HG03575 (cell line): Measurements from ENCODE around the gene DNAJC19.
A peak's percentile ranks its signal among the peaks of the same experiment; 100 is the strongest.
"Not testable (repeated sequence)": the region's sequence is repeated elsewhere in the genome, so short reads cannot be mapped to it uniquely, and the experiment has no call there.

ENCODE experiments used
- ATAC-seq: cut with Tn5 transposase; IDR thresholded peaks from one replicate; pipeline ENCODE4 v1.9.1; 2021; ENCODE audit not compliant: unreplicated experiment, insufficient number of reproducible peaks, low FRiP score; ENCODE audit errors: extremely low read depth

Gene DNAJC19

DNA sequence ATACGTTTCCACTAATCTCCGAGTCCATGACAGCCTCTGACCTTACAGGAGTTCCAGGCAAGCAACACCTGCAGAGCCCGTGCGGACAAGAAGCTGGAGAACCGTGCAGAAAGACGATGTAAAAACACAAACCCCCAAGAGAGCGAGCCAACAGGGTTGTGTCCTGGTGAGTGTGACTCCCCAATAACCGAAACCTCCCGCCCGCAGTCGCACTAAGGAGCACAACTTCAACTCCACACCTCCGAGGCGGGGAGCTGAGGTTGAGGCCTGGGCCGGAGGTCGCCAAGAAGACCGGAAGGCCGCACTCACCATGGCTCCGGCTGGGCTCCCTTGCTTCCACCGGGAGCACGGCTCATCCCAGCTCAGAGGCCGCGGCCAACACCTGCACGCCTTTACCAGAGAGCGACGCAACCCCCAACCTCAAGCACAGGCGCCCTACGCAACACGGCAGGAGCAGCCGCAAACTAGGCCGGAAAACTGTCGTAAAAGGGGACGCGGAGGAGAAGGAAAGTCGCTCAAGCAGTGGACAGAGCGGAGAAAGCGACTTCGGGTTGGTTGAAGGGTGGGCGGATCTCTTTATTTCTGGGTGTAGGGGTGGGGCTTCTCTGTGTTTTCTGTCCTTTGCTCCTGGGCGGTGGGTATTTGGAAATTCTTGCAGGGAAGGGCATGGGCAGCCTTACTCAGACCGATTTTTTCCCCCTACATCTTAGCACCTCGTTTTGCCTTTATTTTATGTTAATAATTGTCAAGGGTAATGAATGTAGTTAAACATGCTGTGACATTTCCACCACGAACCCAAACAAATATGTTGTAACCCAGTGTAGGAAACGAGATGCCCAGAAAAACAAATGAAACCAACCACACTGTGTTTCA is at the start of gene DNAJC19:
TSS of gene DNAJC19 (minus strand) at position 446 of the 873 bp plus-strand sequence. CDS start at position 312, 134 bp downstream.
- ATAC-seq = peak; percentile 87

DNA sequence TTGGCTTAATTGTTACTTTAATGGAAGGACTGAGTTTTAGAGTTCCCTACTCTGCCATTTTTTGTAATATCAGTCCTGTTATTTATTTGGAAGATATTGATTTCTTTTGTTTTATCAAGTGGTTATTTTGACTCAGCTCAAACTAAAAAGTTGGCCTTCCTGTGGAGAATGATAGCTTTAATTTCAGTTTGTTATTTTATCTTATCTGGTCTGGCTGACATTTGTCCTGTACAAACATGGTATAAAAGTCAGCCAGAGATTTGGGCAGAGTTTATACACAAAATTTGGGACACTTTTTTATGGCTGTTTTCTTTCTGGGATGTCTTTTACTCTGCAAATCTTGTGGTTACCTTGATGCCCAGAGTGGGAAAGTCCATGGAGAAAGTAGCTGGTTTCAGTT is 41.4 kb upstream of the DNAJC19 start:
- ATAC-seq = no peak

DNA sequence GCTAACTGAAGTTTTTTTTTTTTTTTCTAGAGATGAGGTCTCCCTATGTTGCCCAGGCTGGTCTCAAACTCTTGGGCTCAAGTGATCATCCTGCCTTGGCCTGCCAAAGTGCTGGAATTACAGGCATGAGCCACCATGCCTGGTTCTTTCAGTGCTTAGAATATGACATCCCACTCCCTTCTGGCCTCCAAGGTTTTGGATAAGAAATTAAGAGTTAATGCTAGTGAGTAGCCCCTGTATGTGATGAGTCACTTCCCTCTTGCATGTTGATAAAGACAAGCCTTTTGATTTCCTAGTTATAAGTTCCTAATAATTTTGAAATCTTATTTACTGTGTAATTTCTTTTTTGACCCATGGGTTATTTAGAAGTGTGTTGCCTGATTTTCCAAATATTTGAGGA is 35.7 kb upstream of the DNAJC19 start:
- no peak for ATAC-seq

DNA sequence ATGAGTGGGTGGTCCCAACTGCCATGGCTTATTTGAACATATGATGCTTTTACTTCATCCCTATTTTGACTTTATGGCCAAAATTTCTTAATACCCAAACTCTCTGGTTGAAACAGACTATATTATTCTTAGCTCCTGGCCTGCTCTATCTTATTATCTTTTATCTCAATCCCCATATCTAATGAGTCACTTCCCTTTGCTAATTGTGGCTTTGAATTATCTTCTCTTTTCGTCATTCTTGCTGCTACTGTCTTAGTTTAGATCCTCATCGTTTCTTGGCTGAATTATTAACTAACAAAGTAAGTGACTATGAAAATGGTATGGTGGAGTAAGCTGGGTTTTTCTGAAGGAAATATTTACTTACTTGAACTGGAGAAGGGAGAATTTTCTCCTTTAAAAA is 28.2 kb upstream of the DNAJC19 start:
- no peak for ATAC-seq

DNA sequence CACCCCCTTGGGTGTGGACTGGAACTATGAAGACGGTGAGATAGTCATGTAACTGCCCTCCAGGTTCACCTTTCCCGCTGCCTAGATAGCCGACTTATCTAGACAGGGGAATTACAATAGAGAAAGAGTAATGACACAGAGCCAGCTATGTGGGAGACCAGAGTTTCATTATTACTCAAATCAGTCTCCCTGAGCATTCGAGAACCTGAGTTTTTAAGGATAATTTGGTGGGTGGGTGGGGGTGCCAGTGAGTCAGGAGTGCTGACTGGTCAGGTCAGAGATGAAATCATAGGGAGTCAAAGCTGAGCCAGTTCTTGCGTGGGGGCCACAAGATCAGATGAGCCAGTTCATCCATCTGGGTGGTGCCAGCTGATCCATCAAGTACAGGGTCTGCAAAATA is 19.7 kb upstream of the DNAJC19 start:
- no peak for ATAC-seq

DNA sequence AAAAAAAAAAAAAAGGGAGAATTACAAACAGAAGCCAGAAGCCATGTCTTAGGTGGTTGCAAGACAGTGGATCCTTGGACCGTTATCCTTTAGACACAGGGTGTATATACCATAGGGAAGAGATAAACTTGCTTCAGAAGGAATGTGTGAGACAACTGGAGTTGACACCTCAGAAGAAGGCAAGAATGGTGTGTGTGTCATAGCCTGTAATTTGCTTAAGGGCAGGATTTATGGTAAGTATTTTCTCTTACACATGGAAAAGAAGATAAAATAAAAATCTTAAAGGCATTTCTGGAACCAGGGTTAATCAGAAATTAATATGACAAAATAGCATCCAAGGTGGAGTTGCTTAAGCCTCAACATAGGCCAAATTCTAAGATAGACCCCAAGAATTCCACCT is 19.3 kb upstream of the DNAJC19 start:
- ATAC-seq = no peak

DNA sequence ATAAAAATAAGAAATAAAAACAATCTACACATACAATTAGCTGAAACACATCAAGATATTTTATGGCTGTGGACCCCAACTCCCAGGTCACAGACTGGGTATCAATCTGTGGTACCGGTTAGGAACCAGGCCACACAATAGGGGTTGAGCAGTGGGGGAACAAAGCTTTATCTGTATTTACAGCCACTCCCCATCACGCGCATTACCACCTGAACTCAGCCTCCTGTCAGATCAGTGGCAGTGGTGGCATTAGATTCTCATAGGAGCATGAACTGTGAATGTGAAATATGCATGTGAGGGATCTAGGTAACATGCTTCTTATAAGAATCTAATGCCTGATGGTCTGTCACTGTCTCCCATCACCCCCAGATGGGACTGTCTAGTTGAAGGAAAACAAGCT is 17.7 kb upstream of the DNAJC19 start:
- ATAC-seq = no peak

DNA sequence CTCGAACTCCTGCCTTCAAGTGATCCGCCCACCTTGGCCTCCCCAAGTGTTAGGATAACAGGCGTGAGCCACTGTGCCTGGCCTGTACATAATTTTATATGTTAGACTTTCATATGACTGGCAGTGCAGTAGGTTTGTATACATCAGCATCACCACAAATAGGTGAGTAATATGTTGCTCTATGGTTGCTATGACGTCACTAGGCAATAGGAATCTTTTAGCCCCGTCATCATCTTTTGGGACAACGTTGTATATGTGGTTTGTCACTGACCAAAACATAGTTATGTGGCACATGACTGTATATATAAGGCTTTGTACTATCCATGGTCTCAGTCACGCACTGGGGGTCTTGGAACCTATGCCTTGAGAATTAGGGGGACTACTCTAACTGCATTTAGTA is 17.0 kb upstream of the DNAJC19 start:
- no peak for ATAC-seq

DNA sequence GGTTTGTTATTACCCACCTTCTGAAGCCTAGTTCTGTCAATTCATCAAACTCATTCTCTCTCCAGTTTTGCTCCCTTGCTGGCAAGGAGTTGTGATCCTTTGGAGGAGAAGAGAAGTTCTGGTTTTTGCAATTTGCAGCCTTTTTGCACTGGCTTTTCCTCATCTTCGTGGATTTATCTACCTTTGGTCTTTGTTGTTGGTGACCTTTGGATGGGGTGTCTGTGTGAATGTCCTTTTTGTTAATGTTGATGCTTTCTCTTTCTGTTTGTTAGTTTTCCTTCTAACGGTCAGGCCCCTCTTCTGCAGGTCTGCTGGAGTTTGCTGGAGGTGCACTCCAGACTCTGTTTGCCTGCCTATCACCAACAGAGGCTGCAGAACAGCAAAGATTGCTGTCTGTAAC is 13.9 kb upstream of the DNAJC19 start:
- not testable (repeated sequence) for ATAC-seq

DNA sequence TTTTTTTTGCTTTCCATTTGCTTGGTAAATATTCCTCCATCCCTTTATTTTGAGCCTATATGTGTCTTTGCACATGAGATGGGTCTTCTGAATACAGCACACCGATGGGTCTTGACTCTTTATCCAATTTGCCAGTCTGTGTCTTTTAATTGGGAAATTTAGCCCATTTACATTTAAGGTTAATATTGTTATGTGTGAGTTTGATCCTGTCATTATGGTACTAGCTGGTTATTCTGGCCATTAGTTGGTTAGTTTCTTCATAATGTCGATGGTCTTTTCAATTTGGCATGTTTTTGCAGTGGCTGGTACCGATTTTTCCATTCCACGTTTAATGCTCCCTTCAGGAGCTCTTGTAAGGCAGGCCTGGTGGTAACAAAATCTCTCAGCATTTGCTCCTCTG is 12.8 kb upstream of the DNAJC19 start:
- not testable (repeated sequence) for ATAC-seq

DNA sequence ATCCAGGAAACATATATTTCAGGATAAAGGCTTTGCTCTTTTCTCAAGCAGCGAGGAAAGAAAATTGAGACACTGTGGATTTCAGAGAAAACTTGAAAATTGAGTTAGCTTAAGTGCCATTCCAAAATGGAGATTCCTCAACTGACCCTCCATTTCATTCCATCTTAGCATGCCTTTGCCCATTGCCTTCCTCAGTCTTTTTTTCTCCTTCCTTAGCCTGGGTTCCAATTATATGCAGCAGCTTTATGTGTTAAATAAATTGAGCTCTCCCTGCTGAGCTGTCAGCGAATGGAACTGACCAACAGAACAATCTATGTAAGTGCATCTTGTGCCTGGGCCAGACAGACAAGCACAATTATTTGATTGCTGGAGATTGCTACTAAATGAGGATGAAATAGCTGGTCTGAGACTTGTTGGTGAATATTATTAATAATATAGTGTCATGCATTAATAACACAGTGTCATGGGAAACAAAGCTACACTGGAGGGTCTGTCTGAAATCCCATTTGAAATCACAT is 6.9 kb upstream of the DNAJC19 start:
- ATAC-seq = no peak

DNA sequence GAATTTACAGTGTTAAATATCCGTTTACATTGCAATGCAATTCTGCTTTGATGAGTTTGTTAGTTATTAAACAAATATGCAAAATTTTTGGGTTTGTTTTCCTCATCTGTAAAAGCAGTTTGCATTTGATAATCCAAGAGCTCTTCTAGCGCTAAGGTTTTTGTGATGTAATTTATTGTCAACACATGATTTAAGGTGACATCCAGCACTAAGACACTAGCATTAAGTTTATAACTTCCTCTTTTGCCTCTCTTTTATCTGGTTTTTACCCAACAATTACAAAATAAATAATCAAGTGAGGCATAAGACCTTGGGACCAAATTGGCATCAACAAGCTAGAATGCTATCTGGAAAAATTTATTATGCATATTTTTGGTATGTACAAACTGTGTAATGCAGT is 969 bp upstream of the DNAJC19 start:
- ATAC-seq = no peak

DNA sequence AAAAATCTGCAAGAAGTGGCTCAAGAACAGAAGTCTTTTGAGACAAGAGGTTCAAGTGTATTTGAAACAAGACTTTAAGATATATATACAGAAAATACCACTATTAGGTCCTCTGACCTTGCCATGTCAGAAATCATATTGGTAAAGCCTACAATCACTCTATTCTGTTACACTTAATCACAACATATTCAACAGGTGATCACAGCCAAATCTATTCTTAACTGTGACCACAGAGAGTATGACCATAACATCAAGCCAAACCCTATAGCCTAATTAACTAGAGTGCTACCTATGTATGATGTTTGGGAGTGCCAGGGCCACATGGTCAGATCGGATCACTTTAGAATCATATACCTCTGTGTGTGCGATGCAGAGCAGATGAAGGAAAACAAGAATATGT is 2.2 kb downstream of the DNAJC19 start:
- ATAC-seq = no peak

DNA sequence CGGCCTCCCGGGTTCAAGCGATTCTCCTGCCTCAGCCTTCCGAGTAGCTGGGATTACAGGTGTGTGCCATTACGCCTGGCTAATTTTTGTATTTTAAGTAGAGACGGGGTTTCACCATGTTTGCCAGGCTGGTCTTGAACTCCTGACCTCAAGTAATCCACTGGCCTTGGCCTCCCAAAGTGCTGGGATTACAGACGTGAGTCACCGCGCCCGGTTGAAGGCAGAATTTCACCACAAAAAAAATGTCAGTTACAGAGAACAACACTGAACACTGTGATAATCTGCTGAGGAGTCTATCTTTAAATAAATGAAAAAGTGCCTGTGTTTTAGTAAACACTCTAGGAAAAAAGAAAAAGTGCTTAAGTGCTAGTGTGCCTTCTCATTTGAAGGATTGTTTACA is 3.2 kb downstream of the DNAJC19 start:
- ATAC-seq = not testable (repeated sequence)

DNA sequence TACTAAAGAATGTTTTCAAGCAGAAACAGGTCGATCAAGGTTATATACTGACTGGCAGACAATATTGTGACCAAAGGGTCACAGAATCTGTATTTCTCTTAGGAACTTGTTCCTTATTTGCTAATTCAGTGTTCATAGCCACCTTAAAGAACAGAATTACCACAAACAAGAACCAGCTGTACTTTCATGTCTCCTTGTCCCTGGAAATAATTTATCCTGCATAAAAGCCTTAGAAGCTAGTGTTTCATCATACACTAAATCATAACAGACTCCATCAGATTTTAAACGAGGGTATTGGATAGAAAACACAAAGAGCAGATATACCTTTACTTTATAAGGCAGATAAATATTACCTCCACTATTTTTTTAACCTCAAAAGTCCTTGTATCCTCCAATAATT is 6.4 kb downstream of the DNAJC19 start:
- ATAC-seq = no peak

DNA sequence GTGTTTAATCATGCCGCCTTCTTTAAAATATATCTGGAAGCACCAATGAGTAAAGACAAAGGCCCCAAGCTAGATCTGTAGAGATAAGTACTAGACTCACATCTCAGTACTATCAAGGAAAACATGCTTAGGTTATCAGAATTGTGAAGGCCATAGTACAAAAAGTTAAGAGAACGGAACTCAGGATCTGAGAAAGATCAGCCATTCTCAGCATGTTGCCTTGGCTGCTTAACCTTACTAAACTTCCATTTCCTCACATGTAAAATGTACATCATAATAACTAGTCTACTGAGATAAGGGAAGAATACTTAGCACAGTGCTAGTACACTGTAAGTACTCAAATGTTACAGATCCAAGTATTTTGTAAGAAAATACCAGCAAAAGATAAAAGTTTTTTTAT is 7.6 kb downstream of the DNAJC19 start:
- ATAC-seq = no peak

DNA sequence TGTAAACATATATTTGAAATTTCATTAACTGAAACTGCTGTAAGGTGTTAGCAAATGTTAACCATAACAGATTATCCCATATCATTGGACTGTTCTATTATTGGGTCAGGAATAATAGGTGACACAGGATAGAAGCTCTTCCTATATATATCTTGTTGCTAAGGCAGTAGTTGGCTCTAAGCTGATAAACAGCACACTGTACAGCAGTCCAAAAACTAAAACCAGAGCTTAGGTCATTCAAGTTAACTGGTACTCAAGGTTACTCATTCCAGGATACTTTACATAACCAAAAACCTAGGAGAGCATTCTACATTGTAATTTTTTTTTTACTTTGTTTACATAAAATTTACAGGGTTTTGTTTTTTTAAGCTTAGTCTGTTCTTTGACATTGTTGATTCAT is 8.9 kb downstream of the DNAJC19 start:
- ATAC-seq = no peak

DNA sequence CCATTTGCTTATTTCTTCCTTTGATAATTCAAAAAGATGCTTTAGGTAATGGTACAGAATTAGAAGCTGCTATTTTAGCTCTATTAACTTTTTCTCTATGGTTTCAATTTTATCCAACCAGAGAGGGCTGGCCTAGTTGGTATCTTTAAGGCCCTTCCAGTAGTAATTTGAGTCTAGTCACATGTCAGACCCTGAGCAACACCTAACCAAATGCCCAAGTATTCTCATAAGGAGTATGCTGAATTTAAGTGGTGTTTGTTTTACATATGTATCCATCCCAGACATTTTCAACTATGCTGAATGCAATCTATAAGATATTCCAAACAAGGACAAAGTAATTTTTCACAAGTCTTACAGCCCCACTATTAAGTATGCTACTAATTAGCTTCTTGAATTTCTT is 9.6 kb downstream of the DNAJC19 start:
- ATAC-seq = no peak

DNA sequence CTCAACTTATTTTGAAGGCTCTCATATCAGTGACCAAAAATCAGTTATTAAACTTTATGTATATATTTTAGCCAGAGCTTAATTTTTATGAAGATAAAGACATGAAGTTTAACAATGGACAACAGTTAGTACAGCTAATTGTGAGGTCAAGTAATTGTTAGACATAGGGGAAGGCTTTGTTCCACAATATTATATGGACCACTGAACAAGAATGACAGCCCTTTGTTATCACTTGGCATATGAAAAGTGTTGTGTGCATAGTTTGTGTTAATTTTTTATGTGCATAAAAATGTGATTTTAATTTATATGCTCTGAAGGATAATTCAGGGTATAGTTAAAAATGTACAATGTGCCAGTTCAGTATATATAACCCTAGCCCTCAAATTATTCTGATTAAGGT is 12.0 kb downstream of the DNAJC19 start:
- no peak for ATAC-seq

DNA sequence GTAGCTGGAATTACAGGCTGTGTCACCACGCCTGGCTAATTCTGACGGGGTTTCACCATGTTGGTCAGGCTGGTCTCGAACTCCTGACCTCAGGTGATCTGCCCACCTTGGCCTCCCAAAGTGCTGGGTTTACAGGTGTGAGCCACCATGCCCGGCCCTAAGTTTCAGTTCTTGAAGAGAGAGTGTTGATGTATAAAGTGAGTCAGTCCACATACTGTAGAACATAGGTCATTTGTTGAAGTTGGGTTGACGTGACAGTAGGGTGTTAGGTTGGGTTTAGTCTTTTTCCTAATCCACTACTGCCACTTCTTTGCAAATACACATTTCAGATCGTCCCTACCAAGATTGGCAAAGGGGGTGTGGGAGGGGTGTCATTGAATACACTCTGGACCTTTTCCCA is 15.2 kb downstream of the DNAJC19 start:
- no peak for ATAC-seq

DNA sequence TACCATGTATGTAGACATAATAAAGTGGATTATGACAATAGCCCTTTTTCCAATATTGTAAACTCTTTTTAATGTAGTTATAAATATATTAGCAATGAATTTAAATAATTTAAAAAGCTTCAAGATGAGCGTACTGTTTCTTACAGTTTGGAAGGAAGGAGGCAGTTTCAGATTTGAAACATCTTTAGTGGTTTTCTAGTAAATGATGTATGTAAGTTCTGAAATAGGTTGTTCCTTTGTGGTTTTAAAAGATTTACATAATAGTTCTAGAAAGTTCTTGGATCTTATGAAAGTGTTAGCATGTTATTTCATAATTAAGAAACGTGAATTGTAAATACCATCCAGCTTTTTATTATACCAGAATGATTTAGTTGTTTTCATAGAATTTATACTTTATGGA is 16.0 kb downstream of the DNAJC19 start:
- ATAC-seq = no peak
